ENCODE data around the gene TBR1.

GRCh38 chr2:161412346-161412745, 3.8 kb upstream of the TBR1 start:
- no peak for TF ChIP-seq POLR2A (IDR thresholded peaks at IDR 0.05; ENCODE audit: low read length)
- no peak for TF ChIP-seq GATA1 (IDR thresholded peaks at IDR 0.05; ENCODE audit: low read depth, low read length)
